Kasumi-1 (cell line): Measurements from ENCODE around the gene RHOH.
A peak's percentile ranks its signal among the peaks of the same experiment; 100 is the strongest.
"Not testable (repeated sequence)": the region's sequence is repeated elsewhere in the genome, so short reads cannot be mapped to it uniquely, and the experiment has no call there.

Source experiments
- DNase-seq, 2 experiments: peaks; one replicate each; lab custom pipeline; 2025; lab: John Stamatoyannopoulos, UW

Gene RHOH

GRCh38 chr4:40262077-40262528 lies 65.3 kb downstream of the RHOH start:
- DNase-seq, result no peak

DNA sequence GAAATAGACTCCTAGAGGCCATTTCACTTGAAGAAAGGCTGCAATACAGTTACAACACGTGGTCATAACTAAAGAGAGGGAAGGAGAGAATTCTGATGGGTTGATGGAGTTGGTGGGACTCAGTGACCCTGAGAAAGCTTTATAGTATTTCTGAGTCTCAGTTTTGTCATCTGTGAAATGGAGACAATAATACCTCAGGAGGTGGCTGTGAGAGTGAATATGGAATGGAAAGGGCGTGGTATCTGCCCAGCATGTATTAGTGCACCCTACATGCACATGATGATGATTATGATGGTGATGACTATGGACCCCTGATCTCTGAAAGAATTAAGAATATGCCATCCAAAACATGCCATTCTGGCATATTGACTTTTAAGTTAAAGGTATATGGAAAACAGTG lies 66.0 kb downstream of the RHOH start:
- DNase-seq, result no peak

GRCh38 chr4:40264497-40264896 lies 67.7 kb downstream of the RHOH start:
- DNase-seq, result no peak

DNA sequence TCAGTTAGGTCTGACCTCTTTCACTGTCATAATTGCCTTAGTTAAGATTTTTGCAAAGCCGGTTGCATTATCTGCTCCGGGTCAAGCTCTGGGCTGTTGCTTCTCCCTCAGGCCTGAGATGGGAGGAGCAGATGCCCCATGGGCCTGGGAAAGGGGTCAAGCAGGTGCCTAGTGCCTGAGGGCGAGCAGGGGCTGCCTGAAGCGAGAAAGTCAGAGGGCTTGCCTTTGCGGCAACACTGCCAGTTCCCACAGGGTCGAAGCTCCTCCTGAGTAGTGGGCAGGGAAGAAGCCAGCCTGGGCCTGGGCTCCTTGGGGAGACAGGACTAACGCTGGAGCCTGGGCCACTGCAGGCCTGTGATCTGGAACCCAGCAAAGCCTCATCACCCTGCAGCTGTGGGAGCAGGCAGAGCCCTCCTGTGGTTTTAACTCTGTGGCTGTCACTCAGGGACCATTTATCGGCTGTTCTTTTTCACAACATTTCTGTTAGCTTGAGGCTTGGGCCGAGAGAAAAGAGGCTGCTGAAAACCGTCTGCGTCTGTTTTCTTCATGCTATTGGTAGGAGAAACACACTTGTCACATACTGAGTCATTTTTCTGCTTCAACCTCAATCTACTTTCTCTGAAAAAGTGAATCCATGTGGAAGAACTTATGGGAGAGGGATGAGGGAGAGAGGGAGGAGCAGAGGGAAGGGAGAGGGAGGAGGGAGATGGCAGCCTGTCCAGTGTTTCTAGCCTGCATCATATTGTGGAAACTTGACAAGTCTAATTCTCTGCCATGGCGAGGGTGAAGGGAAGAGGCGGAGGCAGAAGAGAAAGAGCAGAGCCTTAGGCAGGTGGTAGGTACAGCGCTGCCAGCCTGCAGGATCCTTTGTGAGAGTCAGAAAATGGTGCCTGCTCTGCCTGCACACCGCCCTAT lies 68.4 kb downstream of the RHOH start:
- DNase-seq, result peak; percentile 16 to 51

DNA sequence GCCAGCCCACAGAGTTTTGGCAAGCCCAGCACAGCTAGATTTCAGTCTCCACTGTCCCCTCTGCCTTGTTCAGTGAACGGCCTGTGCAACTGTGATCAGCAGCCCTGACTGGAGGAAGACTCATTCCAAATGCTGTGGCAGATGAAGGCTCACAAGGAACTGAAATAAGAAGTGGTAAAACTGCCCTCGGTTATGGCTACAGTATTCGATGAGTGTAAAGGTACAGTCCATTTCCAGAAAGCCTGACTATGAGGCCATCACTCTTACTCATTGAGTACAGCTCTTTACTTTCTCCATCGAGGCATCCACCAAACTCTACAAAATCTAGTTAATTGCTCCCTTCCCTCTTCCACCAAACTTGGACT lies 69.1 kb downstream of the RHOH start:
- DNase-seq, result no peak

DNA sequence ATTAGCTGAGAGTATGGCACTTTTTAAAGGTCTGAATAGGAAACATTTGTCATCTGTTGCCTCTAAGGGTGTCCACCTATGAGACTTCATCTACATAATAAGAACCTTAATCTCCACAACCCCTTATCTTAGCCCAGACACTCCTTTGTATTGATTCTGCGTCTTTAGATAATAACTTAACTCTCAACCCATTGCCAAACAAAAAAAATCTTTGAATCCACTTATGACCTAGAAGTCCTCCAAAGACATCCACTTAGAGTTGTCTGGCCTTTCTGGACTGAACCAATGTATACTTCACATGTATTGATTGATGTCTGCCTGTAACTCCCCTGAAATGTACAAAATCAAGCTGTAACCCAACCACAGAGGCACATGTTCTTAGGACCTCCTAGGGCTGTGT lies 72.3 kb downstream of the RHOH start:
- DNase-seq, result no peak

DNA sequence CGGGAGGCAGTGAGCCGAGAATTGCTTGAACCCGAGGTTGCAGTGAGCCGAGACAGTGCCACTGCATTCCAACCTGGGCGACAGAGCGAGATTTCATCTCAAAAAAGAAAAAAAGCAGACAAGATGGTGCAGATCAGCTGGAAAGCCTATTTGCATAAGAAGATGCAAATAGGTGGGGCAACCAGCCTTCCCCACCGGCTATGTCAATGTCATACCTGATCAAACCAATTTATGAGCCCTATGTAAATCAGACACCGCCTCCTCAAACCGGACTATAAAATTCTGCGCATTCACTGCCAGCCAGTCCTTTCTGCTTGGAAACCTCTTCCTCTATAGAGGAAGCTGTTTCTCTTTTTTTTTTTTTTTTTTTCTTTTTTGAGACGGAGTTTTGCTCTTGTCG lies 73.8 kb downstream of the RHOH start:
- no peak for DNase-seq

- no peak for DNase-seq
Observed at GRCh38 chr4:40275065-40275730, 78.4 kb downstream of the RHOH start.

GRCh38 chr4:40276546-40276945 lies 79.7 kb downstream of the RHOH start:
- no peak for DNase-seq

GRCh38 chr4:40280586-40280985 lies 83.8 kb downstream of the RHOH start:
- no peak for DNase-seq

GRCh38 chr4:40281099-40281498 lies 84.3 kb downstream of the RHOH start:
- DNase-seq, result no peak

- DNase-seq, result no peak
Observed at GRCh38 chr4:40281913-40282312, 85.1 kb downstream of the RHOH start.

DNA sequence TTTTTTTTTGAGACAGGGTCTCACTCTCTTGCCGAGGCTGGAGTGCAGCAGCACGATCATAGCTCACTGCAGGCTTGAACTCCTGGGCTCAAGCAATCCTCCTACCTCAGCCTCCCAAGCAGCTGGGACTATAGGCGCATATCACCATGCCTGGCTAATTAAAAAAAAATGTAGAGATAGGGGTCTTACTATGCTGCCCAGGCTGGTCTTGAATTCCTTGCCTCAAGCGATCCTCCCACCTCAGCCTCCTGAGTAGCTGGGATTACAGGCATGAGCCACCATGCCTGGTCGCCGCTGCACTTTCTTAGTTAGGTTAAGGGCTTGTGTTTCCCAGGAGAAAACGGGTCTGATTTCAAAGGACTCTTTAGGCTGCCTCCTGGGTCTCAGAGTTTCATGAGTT lies 86.0 kb downstream of the RHOH start:
- not testable (repeated sequence) for DNase-seq

DNA sequence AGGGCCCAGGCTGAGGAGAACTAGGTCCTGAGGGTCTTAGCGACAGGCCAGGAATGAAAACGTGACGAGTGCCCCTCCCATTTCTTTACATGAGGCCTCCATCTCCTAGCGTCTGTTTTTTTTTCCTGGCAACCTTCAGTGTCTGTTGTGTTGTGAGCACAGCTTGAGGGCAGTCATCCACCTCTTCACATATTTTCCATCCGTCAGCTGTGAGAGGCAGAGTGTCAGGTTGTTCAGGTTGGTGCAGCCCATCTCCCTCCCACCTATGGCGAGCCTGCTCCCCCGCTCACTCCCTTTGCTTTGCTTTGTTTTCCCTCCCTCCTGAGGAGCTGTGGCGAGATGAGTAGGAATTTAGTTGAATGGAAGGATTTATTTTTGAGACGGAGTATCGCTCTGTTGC lies 86.6 kb downstream of the RHOH start:
- DNase-seq, result no peak

DNA sequence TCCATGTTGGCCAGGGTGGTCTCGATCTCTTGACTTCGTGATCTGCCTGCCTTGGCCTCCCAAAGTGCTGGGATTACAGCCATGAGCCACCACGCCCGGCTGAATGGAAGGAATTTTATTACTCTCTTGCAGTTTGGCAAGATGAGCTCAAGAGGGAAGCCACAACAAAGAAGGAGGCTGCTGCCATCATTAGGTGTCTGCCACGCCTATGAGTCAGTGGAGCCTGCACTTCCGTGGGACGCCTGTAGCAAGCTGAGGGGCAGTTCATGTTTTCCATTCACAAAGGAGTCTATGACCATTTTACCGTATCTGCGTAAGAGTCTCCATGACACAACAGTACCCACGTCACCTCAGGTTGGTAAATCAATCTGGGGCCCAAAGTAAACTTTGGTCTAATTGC lies 87.1 kb downstream of the RHOH start:
- no peak for DNase-seq

- no peak for DNase-seq
Observed at GRCh38 chr4:40285692-40286091, 88.9 kb downstream of the RHOH start.

DNA sequence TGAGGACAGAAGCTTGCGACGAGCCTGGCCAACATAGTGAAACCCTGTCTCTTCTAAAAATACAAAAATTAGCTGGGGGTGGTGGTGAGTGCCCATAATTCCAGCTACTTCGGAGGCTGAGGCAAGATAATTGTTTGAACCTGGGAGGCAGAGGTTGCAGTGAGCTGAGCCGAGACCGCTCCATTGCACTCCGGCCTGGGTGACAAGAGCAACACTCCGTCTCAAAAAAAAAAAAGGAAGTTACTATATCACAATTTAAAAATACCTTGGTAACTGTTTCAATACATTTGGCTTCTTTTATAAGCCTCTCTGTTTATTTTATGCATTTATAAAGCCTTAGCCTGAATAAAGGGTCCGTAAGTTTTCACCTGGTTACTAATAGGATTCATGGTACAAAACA lies 91.7 kb downstream of the RHOH start:
- DNase-seq, result peak; percentile 10 to 14

DNA sequence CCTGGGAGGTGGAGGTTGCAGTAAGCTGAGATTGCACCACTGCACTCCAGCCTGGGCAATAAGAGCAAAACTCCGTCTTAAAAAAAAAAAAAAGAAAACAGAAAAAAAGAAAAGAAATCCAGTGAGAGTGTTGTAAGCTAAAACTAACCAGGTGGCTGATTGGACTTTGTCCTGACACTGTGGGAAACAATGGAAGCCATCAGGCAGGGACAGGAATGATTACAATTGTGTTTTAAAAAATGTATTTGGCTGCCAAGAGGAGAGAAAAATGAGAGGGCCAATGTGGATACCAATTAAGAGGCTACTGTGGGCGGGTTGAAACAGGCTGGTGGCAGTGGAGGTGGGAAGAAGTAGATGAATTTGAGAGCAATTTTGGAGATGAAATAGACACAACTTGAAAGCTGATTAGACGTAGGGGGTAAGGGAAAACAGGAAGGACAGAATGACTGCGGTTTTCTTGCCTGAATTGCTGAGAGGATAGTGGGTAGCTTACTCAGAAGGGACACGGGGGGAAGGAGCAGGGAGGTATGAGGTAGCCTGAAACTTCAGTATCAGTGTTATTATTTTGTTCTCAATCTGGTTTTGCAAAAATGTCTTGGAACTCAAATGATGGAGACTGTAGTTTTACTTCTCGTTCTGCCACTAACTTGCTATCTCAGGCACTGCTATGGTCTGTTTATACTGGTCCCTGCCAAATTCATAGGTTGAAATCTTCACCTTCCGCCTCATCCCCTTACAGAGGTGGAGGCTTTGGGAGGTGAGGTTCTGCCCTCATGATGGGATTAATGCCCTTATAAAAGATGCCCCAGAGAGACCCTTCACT lies 92.7 kb downstream of the RHOH start:
- peak; percentile 45 to 64 for DNase-seq

DNA sequence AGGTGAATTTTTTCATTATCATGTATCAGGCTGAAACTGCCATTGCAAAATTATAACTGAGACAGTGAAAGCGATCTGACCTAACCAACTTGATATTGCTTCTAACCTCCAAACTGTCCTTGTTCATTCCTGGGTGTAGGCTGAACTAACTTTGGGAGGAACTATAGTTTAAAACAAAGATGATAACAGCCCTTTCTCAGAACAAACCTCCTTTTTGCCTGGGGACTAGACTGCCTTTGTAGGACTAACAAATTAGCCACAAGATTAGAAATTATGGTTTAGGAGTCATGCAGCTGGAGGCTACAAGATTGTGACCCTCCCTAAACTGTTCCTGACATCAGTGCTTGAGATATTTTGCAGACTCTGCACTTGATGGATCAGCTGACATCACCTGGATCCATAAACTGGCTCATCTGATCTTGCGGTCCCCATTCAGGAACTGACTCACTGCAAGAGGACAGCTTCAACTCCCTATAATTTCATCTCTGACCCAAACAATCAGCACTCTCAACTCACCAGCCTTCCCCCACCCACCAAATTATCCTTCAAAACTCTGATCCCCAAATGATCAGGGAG lies 93.9 kb downstream of the RHOH start:
- not testable (repeated sequence) for DNase-seq

DNA sequence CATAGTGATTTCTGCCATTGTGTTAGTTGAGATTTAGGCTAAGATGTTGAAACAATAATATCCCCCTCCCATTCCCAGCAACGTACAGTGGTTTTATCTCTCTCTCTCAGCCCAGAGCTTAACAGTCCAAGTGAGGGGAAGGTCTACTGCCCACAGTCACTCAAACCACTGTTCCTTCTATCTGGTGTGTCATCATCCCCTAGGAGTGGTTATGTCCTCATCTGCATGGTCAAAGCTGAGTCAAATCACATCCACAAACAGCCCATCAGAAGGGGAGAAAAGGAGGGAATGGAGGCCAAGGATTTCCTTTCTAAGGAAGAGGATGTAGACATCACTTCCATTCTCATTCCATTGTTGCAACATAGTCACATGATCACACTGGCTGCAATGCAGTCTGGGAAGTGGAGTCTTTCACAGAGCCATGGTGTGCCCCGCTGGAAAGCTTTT lies 95.5 kb downstream of the RHOH start:
- no peak for DNase-seq

DNA sequence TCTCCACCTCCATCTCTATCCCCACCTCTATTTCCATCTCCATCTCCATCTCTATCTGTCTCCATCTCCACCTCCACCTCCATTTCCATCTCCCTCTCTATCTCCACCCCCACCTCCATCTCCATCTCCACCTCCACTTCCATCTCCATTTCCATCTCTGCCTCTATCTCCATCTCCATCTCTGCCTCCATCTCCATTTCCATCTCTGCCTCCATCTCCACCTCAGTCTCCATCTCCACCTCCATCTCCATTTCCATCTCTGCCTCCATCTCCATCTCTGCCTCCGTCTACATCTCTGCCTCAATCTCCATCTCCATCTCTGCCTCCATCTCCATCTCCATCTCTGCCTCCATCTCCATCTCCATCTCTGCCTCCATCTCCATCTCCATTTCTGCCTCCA lies 97.5 kb downstream of the RHOH start:
- no peak for DNase-seq

DNA sequence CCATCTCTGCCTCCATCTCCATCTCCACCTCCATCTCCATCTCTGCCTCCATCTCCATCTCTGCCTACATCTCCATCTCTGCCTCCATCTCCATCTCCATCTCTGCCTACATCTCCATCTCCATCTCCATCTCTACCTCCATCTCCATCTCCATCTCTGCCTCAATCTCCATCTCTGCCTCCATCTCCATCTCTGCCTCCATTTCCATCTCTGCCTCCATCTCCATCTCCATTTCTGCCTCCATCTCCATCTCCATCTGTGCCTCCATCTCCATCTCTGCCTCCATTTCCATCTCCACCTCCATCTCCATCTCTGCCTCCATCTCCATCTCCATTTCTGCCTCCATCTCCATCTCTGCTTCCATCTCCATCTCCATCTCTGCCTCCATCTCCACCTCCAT lies 98.2 kb downstream of the RHOH start:
- not testable (repeated sequence) for DNase-seq
